Endothelial cell of umbilical vein (primary cell): Measurements from ENCODE around the gene LCLAT1. TPM values are rescaled to one million over a fixed set of nuclear protein-coding genes. Genes with fewer than 3 reads are reported as not detected.

ENCODE experiments used
- BruUV-seq: library from RNA; stranded (reverse); fragments of 400-500 nt; replicated peaks from 2 replicates; lab custom pipeline; 2021; lab: Mats Ljungman, UMichigan
- CTCF ChIA-PET: fragments of 300-600, 350-600 bp; sonication (Branson Sonifier 250); formaldehyde crosslinking; loops from one replicate; lab custom pipeline; 2021; ENCODE audit warnings: antibody characterized with exemption, inconsistent platforms; lab: Charles Lee
- POLR2A ChIA-PET: fragments of 300-600, 350-600 bp; sonication (Branson Sonifier 250); formaldehyde crosslinking; loops from one replicate; lab custom pipeline; 2021; ENCODE audit warnings: antibody characterized with exemption, inconsistent platforms; lab: Charles Lee
- DNase-seq: peaks from one replicate; pipeline ENCODE4 v3.0.0-alpha.2; 2011; ENCODE audit warnings: low read depth, low spot score
- FAIRE-seq: peaks from 2 replicates; lab custom pipeline; 2011; peaks lifted over from hg19 to GRCh38; lab: Jason Lieb, UNC
- H2AFZ ChIP-seq: 2 replicates; pipeline ENCODE4 v1.6.0; 2012; ENCODE audit warnings: low read depth, low read length, control low read depth, inconsistent platforms
- H3K27ac ChIP-seq: 2 replicates; pipeline ENCODE4 v1.5.1; 2011; ENCODE audit warnings: low read depth, mild to moderate bottlenecking, control low read depth, low read length, moderate library complexity; ENCODE audit not compliant: insufficient read depth
- H3K27me3 ChIP-seq, 2 experiments: 2 replicates each; pipeline versions ENCODE4 v1.6.0 to v1.6.1; 2011; ENCODE audit warnings: low read length in 2 of 2, mixed read lengths in 1 of 2; ENCODE audit not compliant: control insufficient read depth in 2 of 2, insufficient read depth in 2 of 2
- H3K36me3 ChIP-seq, 2 experiments: 2 replicates in 1 of 2; 3 replicates in 1 of 2; pipeline ENCODE4 v1.5.1; 2011; ENCODE audit warnings: low read length in 2 of 2, mild to moderate bottlenecking in 1 of 2, moderate library complexity in 1 of 2; ENCODE audit not compliant: control insufficient read depth in 2 of 2, insufficient read depth in 2 of 2; ENCODE audit errors: extremely low read depth in 1 of 2
- H3K4me1 ChIP-seq: 3 replicates; pipeline ENCODE4 v1.5.1; 2011; ENCODE audit warnings: mild to moderate bottlenecking, low read length; ENCODE audit not compliant: control insufficient read depth, insufficient read depth; ENCODE audit errors: extremely low read depth
- H3K4me2 ChIP-seq: 2 replicates; pipeline ENCODE4 v1.6.1; 2011; ENCODE audit warnings: low read length, control low read depth, mixed read lengths; ENCODE audit not compliant: insufficient read depth
- H3K4me3 ChIP-seq, 3 experiments: fragments of 200-600 bp in 1 of 3; sonication (generic), shearing (Covaris generic) in 1 of 3; replicated peaks in 1 of 3; 2 replicates each; pipeline ENCODE4 v1.5.1; 2011 to 2016; ENCODE audit warnings: control low read depth in 3 of 3, low read length in 3 of 3, mild to moderate bottlenecking in 2 of 3, inconsistent platforms in 1 of 3, low read depth in 1 of 3, moderate library complexity in 1 of 3; ENCODE audit not compliant: insufficient read depth in 1 of 3
- H3K79me2 ChIP-seq: 2 replicates; pipeline ENCODE4 v1.6.0; 2012; ENCODE audit warnings: low read length, inconsistent platforms; ENCODE audit not compliant: control insufficient read depth, insufficient read depth
- H3K9ac ChIP-seq: replicated peaks from 2 replicates; pipeline ENCODE3; 2011; ENCODE audit warnings: low read length, control low read depth; ENCODE audit not compliant: insufficient read depth; ENCODE audit errors: extremely low read depth
- H3K9me1 ChIP-seq: replicated peaks from 3 replicates; pipeline ENCODE4 v1.6.0; 2011; ENCODE audit warnings: mild to moderate bottlenecking, low read length; ENCODE audit not compliant: control insufficient read depth, insufficient read depth; ENCODE audit errors: extremely low read depth
- H3K9me3 ChIP-seq: replicated peaks from 2 replicates; pipeline ENCODE4 v1.5.1; 2012; ENCODE audit warnings: low read length, inconsistent platforms; ENCODE audit not compliant: control insufficient read depth, insufficient read depth
- H4K20me1 ChIP-seq: replicated peaks from 2 replicates; pipeline ENCODE3; 2011; ENCODE audit warnings: mild to moderate bottlenecking, low read length; ENCODE audit not compliant: control insufficient read depth, insufficient read depth; ENCODE audit errors: extremely low read depth
- CTCF ChIP-seq, 2 donors: IDR thresholded peaks; 1 replicate in 1 of 2; 2 replicates in 1 of 2; pipeline ENCODE4 v1.5.1; 2011; ENCODE audit warnings: low read length in 2 of 2, mild to moderate bottlenecking in 2 of 2, moderate library complexity in 2 of 2, control low read depth in 1 of 2, inconsistent platforms in 1 of 2, low read depth in 1 of 2; ENCODE audit not compliant: insufficient read depth in 1 of 2; ENCODE audit errors: extremely low read depth in 1 of 2
- EZH2 ChIP-seq: IDR thresholded peaks from 2 replicates; pipeline ENCODE4 v1.6.1; 2012; ENCODE audit warnings: borderline replicate concordance, low read depth, mild to moderate bottlenecking, moderate library complexity, low read length, inconsistent platforms; ENCODE audit not compliant: severe bottlenecking
- FOS ChIP-seq: IDR thresholded peaks from 2 replicates; pipeline ENCODE4 v1.6.1; 2011; ENCODE audit warnings: mild to moderate bottlenecking, low read length, moderate library complexity, borderline replicate concordance; ENCODE audit not compliant: insufficient read depth
- GATA2 ChIP-seq: IDR thresholded peaks from 2 replicates; pipeline ENCODE4 v1.7.0; 2011; ENCODE audit warnings: low read depth, mild to moderate bottlenecking, moderate library complexity, mixed read lengths, low read length; ENCODE audit not compliant: insufficient read length, insufficient read depth
- JUN ChIP-seq: IDR thresholded peaks from 2 replicates; pipeline ENCODE4 v1.6.1; 2011; ENCODE audit warnings: borderline replicate concordance, low read depth; ENCODE audit not compliant: insufficient read length, insufficient read depth
- MAX ChIP-seq: IDR thresholded peaks from 2 replicates; pipeline ENCODE4 v1.6.1; 2011; ENCODE audit not compliant: insufficient read depth, insufficient read length
- MYC ChIP-seq: IDR thresholded peaks from one replicate; pipeline ENCODE4 v1.6.1; 2011; ENCODE audit warnings: mild to moderate bottlenecking, low read depth, low read length
- POLR2A ChIP-seq: IDR thresholded peaks from 2 replicates; pipeline ENCODE4 v1.6.1; 2012; ENCODE audit warnings: low read depth, mild to moderate bottlenecking, control low read depth, low read length
- POLR2AphosphoS5 ChIP-seq: IDR thresholded peaks from 2 replicates; pipeline ENCODE4 v1.6.1; 2012; ENCODE audit warnings: low read depth, mild to moderate bottlenecking, control low read depth, low read length, moderate library complexity; ENCODE audit not compliant: insufficient read depth
- dilution Hi-C: fragments of 300-500 bp; cut with MboI; formaldehyde crosslinking; loops from one replicate; pipeline ENCODE4 v1.15.0; 2019; ENCODE audit warnings: low sequenced_read_pairs; ENCODE audit not compliant: extremely low pct_ligation_motif_present
- intact Hi-C: fragments of 100-400 bp; cut with micrococcal nuclease; formaldehyde crosslinking; loops from one replicate; pipeline ENCODE4 v1.10.0; 2022
- polyA plus RNA-seq, 4 experiments: library from polyadenylated mRNA; depleted of rRNA in 3 of 4; stranded (reverse) in 3 of 4; unstranded in 1 of 4; fragments of >200 nt; gene quantifications; 2 replicates each; pipeline versions ENCODE4 v1.2.1 to v1.2.3, GENCODE V29; 2011 to 2012; ENCODE audit warnings: missing spikeins in 1 of 4
- total RNA-seq: library from RNA; stranded (reverse); gene quantifications from 2 replicates; pipeline ENCODE4 v1.2.3, GENCODE V29; 2021

Gene LCLAT1
- total and polyA plus RNA-seq, 2 donors (not counting 3 experiments of a cell fraction or from before 2014, with no cell fraction given) = 6.1 to 20.8 TPM

- H3K27me3 ChIP-seq = no peaks in the 10 kb centered on the region
- ChIA-PET POLR2A (no interaction called here), CTCF (interaction anchor here (1.5 kb wide), 1 partner anchor 12 kb away, joined by 3 read pairs; no protein-coding TSS in a partner anchor)
- dilution Hi-C loops = no loop called here
- H3K9ac ChIP-seq = no peak overlapping the region
- BruUV-seq = no TSS peak
- H3K4me1 ChIP-seq = no peaks in the 10 kb centered on the region
- FAIRE-seq = no peak
- no peak overlapping the region for H3K4me2 ChIP-seq
- no peak overlapping the region for H3K4me3 ChIP-seq
- no peaks in the 10 kb centered on the region for H4K20me1 ChIP-seq
- H3K79me2 ChIP-seq = no peaks in the 10 kb centered on the region
- TF ChIP-seq MYC = no peak
- no peak for TF ChIP-seq EZH2
- no peak for TF ChIP-seq JUN
- no peak for TF ChIP-seq GATA2
- TF ChIP-seq POLR2AphosphoS5 = no peak
- TF ChIP-seq FOS = no peak
- no peak for TF ChIP-seq CTCF (IDR thresholded peaks at IDR 0.05; ENCODE audit: extremely low read depth in 1 of 2, insufficient read depth in 1 of 2, low read depth in 1 of 2, low read length in 2 of 2)
- no peak for TF ChIP-seq POLR2A
- TF ChIP-seq MAX = no peak
- intact Hi-C loops = no loop called here
- no peak overlapping the region for H3K27ac ChIP-seq
- no peak for DNase-seq
- H3K9me1 ChIP-seq = no peaks in the 10 kb centered on the region
- H3K36me3 ChIP-seq = no peaks in the 10 kb centered on the region
- H3K9me3 ChIP-seq = no peaks in the 10 kb centered on the region
- H2AFZ ChIP-seq = no peak overlapping the region
These were observed 46.7 kb upstream of the LCLAT1 start for GRCh38 chr2:30400151-30400954.
